ENCODE measurements around the gene HMGXB4. TPM values are rescaled to one million over a fixed set of nuclear protein-coding genes. Genes with fewer than 3 reads are reported as not detected.
A peak's percentile ranks its signal among the peaks of the same experiment; 100 is the strongest.

The HMGXB4 gene
- total and polyA plus RNA-seq, 2 of the 13 experiments (the other 11 are each of a cell fraction or from before 2014, with no cell fraction given), result 13.9 to 16.3 TPM

DNA sequence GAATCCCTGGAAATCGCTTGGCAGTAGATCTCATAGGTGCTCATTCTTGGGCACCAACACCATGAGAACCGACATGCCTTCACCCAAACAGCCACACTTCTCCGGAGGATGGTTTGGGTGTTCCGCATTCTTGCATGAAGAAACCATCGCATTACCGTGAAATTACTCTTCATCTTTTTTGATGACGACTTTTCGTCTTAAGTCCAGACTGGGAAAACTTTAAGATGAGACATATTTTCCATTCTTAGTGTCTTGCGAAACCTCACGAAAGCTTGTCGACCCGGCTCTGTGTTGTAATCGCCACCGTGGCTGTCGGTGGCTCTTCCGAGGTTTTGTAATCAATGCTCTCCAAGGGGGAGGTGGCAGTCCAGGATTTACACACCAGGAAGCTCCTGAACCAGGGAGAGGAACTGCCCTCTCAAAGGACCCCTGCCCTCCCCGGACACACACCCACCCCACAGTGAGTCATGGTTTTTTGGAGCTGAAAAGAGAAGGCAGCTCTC is 44.1 kb downstream of the HMGXB4 start (continued):
- TF ChIP-seq ZNF580 (CRISPR knock-in tag; IDR thresholded peaks at IDR 0.05; ENCODE audit: borderline replicate concordance, low read depth) (no peak; the same call in 1 of the 2 replicates), ZNF83 (CRISPR knock-in tag; IDR thresholded peaks at IDR 0.05; ENCODE audit: borderline replicate concordance) (no peak), TERF1 (CRISPR knock-in tag; IDR thresholded peaks at IDR 0.05) (no peak), THRA (CRISPR knock-in tag; IDR thresholded peaks at IDR 0.05; ENCODE audit: borderline replicate concordance) (peak; percentile 68; the same call in 1 of the 2 replicates), CREM (IDR thresholded peaks at IDR 0.05) (peak; percentile 43), CREM (CRISPR knock-in tag; IDR thresholded peaks at IDR 0.05) (no peak), ZNF710 (CRISPR knock-in tag; IDR thresholded peaks at IDR 0.05; ENCODE audit: borderline replicate concordance) (no peak), ATF7 (IDR thresholded peaks at IDR 0.05) (no peak), ATF7 (CRISPR knock-in tag; IDR thresholded peaks at IDR 0.05) (no peak), ZBTB25 (CRISPR knock-in tag; IDR thresholded peaks at IDR 0.05) (peak; percentile 74), AGO1 (IDR thresholded peaks at IDR 0.05; ENCODE audit: low read depth, low read length, poor library complexity, severe bottlenecking) (no peak), NCOA2 (CRISPR knock-in tag; IDR thresholded peaks at IDR 0.05) (peak; percentile 76), NFRKB (IDR thresholded peaks at IDR 0.05) (no peak), WIZ (CRISPR knock-in tag; IDR thresholded peaks at IDR 0.05) (no peak), PPARG (CRISPR knock-in tag; conservative IDR thresholded peaks at IDR 0.05) (no peak), SMARCE1 (IDR thresholded peaks at IDR 0.05; ENCODE audit: borderline replicate concordance) (no peak)
- TF ChIP-seq, protein P1, sequence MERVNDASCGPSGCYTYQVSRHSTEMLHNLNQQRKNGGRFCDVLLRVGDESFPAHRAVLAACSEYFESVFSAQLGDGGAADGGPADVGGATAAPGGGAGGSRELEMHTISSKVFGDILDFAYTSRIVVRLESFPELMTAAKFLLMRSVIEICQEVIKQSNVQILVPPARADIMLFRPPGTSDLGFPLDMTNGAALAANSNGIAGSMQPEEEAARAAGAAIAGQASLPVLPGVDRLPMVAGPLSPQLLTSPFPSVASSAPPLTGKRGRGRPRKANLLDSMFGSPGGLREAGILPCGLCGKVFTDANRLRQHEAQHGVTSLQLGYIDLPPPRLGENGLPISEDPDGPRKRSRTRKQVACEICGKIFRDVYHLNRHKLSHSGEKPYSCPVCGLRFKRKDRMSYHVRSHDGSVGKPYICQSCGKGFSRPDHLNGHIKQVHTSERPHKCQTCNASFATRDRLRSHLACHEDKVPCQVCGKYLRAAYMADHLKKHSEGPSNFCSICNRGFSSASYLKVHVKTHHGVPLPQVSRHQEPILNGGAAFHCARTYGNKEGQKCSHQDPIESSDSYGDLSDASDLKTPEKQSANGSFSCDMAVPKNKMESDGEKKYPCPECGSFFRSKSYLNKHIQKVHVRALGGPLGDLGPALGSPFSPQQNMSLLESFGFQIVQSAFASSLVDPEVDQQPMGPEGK (CRISPR knock-in tag; IDR thresholded peaks at IDR 0.05), result peak; percentile 85
- TF ChIP-seq, protein P2, sequence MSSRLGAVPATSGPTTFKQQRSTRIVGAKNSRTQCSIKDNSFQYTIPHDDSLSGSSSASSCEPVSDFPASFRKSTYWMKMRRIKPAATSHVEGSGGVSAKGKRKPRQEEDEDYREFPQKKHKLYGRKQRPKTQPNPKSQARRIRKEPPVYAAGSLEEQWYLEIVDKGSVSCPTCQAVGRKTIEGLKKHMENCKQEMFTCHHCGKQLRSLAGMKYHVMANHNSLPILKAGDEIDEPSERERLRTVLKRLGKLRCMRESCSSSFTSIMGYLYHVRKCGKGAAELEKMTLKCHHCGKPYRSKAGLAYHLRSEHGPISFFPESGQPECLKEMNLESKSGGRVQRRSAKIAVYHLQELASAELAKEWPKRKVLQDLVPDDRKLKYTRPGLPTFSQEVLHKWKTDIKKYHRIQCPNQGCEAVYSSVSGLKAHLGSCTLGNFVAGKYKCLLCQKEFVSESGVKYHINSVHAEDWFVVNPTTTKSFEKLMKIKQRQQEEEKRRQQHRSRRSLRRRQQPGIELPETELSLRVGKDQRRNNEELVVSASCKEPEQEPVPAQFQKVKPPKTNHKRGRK (CRISPR knock-in tag; IDR thresholded peaks at IDR 0.05), result no peak
- TF ChIP-seq, protein P3, sequence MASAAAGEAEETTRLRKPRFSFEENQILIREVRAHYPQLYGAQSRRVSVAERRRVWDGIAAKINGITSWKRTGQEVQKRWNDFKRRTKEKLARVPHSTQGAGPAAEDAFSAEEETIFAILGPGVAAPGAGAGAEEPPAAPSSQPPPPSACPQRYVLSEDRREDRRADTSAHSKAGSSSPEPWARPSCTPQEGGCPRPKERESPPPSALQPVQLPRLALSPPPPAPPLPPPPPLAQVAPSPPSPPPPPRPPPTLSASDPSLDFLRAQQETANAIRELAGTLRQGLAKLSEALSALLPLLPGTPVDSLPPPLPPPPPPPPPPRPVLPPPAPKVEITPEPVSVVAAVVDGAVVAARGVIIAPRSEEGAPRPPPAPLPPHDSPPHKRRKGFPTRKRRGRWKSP (CRISPR knock-in tag; IDR thresholded peaks at IDR 0.05), result peak; percentile 37; the same call in 1 of the 2 replicates

Measured in HepG2 (cell line).